Measurements from ENCODE around the gene PRDM12.

PRDM12 gene

GRCh38 chr9:130664251-130665028 is at the start of gene PRDM12:
Gene PRDM12 (plus strand): TSS chr9:130664594. CDS start chr9:130664654, 60 bp downstream.
- ChIA-PET CTCF (interaction anchor here (0.7 kb wide), 1 partner anchor 18 kb away, joined by 3 read pairs; no protein-coding TSS in a partner anchor), POLR2A (no interaction called here)
- H3K4me3 ChIP-seq (ENCODE audit: low read depth, low read length), result no peak within 1 kb of the TSS
- TF ChIP-seq, protein P1, sequence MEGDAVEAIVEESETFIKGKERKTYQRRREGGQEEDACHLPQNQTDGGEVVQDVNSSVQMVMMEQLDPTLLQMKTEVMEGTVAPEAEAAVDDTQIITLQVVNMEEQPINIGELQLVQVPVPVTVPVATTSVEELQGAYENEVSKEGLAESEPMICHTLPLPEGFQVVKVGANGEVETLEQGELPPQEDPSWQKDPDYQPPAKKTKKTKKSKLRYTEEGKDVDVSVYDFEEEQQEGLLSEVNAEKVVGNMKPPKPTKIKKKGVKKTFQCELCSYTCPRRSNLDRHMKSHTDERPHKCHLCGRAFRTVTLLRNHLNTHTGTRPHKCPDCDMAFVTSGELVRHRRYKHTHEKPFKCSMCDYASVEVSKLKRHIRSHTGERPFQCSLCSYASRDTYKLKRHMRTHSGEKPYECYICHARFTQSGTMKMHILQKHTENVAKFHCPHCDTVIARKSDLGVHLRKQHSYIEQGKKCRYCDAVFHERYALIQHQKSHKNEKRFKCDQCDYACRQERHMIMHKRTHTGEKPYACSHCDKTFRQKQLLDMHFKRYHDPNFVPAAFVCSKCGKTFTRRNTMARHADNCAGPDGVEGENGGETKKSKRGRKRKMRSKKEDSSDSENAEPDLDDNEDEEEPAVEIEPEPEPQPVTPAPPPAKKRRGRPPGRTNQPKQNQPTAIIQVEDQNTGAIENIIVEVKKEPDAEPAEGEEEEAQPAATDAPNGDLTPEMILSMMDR (IDR thresholded peaks at IDR 0.05; ENCODE audit: insufficient read depth, low read length, missing control alignments), result no peak
- DNase-seq (ENCODE audit: low read depth, low spot score), result no peak

GRCh38 chr9:130616451-130616850 is 47.9 kb upstream of the PRDM12 start:
- H3K4me3 ChIP-seq (ENCODE audit: low read depth, low read length), result no peak overlapping the region
- DNase-seq (ENCODE audit: low read depth, low spot score), result no peak
- POLR2A ChIA-PET, result no interaction called here
- TF ChIP-seq, protein P1 (IDR thresholded peaks at IDR 0.05; ENCODE audit: insufficient read depth, low read length, missing control alignments), result no peak
- CTCF ChIA-PET, result no interaction called here

GRCh38 chr9:130623466-130623865 is 40.9 kb upstream of the PRDM12 start:
- TF ChIP-seq, protein P1 (IDR thresholded peaks at IDR 0.05; ENCODE audit: insufficient read depth, low read length, missing control alignments), result no peak
- POLR2A ChIA-PET, result no interaction called here
- no peak overlapping the region for H3K4me3 ChIP-seq (ENCODE audit: low read depth, low read length)
- CTCF ChIA-PET, result interaction anchor here (0.7 to 2.0 kb wide), 4 partner anchors 10 to 163 kb away, joined by 4 to 6 read pairs (median 5); no protein-coding TSS in a partner anchor
- no peak for DNase-seq (ENCODE audit: low read depth, low spot score)

- POLR2A ChIA-PET, result no interaction called here
- no peak for DNase-seq (ENCODE audit: low read depth, low spot score)
- TF ChIP-seq, protein P1 (IDR thresholded peaks at IDR 0.05; ENCODE audit: insufficient read depth, low read length, missing control alignments), result no peak
- no peak overlapping the region for H3K4me3 ChIP-seq (ENCODE audit: low read depth, low read length)
- CTCF ChIA-PET, result interaction anchor here (0.7 to 2.0 kb wide), 4 partner anchors 30 to 163 kb away, joined by 3 to 6 read pairs (median 4); partner anchors contain the start of gene FUBP3
Observed at GRCh38 chr9:130624154-130624553, 40.2 kb upstream of the PRDM12 start.

DNA sequence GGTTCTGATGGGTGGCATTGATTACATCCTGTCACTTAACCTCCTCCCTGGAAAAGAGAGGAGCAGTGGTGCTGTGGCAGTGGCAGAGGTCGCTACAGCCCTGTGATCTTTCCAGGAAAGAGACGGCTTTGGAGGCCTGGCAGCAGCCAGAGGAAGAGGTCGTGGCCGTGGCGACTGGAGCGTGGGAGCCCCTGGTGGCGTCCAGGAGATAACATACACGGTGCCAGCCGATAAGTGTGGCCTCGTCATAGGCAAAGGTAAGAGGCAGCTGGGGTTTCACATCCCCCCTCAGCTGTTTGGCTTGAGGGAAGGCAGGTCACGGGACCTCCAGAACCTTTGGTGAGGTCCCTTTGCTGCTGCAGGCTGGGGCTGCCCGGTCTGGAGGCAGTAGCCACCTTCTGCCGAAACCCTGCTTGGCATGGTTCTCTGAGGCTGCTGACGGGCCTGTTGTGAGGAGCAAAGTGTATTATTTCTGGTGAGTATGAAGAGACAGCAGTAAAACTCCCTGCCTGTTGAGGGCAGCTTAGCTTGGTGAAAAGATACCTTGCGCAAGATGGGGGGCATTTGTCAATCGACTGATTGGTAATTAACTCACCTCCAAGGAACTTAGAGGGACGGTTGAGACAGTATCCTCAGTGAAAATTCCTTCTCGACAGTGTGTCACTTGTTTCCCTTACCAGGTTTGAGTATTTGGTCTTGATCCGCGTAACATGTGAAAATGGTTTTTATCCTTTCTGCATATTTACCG is 38.0 kb upstream of the PRDM12 start:
- DNase-seq (ENCODE audit: low read depth, low spot score), result no peak
- no peak overlapping the region for H3K4me3 ChIP-seq (ENCODE audit: low read depth, low read length)
- TF ChIP-seq, protein P1 (IDR thresholded peaks at IDR 0.05; ENCODE audit: insufficient read depth, low read length, missing control alignments), result no peak
- POLR2A ChIA-PET, result interaction anchor here (0.6 kb wide), 1 partner anchor 65 kb away, joined by 4 read pairs; no protein-coding TSS in a partner anchor
- CTCF ChIA-PET, result interaction anchor here (1.3 kb wide), 1 partner anchor 56 kb away, joined by 3 read pairs; no protein-coding TSS in a partner anchor

DNA sequence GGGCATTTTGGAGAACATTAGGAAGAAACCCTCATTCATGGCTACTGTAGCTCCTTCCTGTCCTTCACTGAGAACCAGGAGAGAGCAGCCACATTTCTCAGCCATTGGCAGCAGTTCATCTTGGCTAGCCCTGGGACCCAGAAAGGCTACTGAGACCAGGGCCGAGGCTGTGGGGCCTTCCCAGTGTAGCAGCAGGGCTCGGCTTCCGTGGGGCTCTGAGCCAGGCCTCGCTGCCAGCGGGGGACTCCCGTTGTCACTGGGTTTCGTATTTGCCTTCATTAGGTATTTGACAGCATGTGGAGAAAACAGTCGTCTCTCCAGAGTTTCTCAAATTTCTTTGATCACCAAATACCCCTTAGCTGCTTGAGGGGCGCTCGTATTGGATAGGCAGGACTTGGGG is 37.3 kb upstream of the PRDM12 start:
- no peak overlapping the region for H3K4me3 ChIP-seq (ENCODE audit: low read depth, low read length)
- TF ChIP-seq, protein P1 (IDR thresholded peaks at IDR 0.05; ENCODE audit: insufficient read depth, low read length, missing control alignments), result no peak
- DNase-seq (ENCODE audit: low read depth, low spot score), result no peak
- POLR2A ChIA-PET, result no interaction called here
- CTCF ChIA-PET, result interaction anchor here (1.3 kb wide), 1 partner anchor 55 kb away, joined by 3 read pairs; no protein-coding TSS in a partner anchor
